Neural crest cell (in vitro differentiated cells): ENCODE data around the gene CCN6. TPM values are rescaled to one million over a fixed set of nuclear protein-coding genes. Genes with fewer than 3 reads are reported as not detected.

Experiments used
- DNase-seq: peaks from one replicate; pipeline ENCODE4 v3.0.0; 2021; ENCODE audit warnings: low read depth, mixed read lengths, low spot score
- H3K27ac Mint-ChIP-seq: one replicate; pipeline ENCODE4 v1.8.0; 2021; ENCODE audit warnings: mild to moderate bottlenecking, mixed read lengths; ENCODE audit not compliant: unreplicated experiment
- H3K27me3 Mint-ChIP-seq: 2 replicates; pipeline ENCODE4 v1.8.0; 2021; ENCODE audit warnings: low read depth, mild to moderate bottlenecking, mixed read lengths
- H3K36me3 Mint-ChIP-seq: 2 replicates; pipeline ENCODE4 v1.8.0; 2021; ENCODE audit warnings: low read depth, mild to moderate bottlenecking, mixed read lengths
- H3K4me1 Mint-ChIP-seq: 2 replicates; pipeline ENCODE4 v1.8.0; 2021; ENCODE audit warnings: mixed read lengths
- H3K4me3 Mint-ChIP-seq: one replicate; pipeline ENCODE4 v1.8.0; 2021; ENCODE audit warnings: mild to moderate bottlenecking, mixed read lengths
- H3K9me3 Mint-ChIP-seq: 2 replicates; pipeline ENCODE4 v1.8.0; 2021; ENCODE audit warnings: mixed read lengths
- CTCF ChIP-seq: fragments of 200-600 bp; sonication (generic); conservative IDR thresholded peaks from 2 replicates; pipeline ENCODE4 v1.5.0; 2021; ENCODE audit warnings: antibody characterized with exemption, mild to moderate bottlenecking
- total RNA-seq: library from RNA; stranded (reverse); gene quantifications from 2 replicates; pipeline ENCODE4 v1.2.1, GENCODE V29; 2021

CCN6 gene
- total RNA-seq, 1 donor from 2014 or later = not detected

GRCh38 chr6:112034616-112034995 lies 19.3 kb upstream of the CCN6 start:
- H3K9me3 Mint-ChIP-seq = no peaks in the 10 kb centered on the region
- DNase-seq = no peak
- H3K4me1 Mint-ChIP-seq = peaks cover 44% of the 10 kb centered on the region
- H3K27ac Mint-ChIP-seq = no peak overlapping the region
- no peaks in the 10 kb centered on the region for H3K36me3 Mint-ChIP-seq
- H3K4me3 Mint-ChIP-seq = no peak overlapping the region
- TF ChIP-seq CTCF = no peak
- no peaks in the 10 kb centered on the region for H3K27me3 Mint-ChIP-seq

- Mint-ChIP-seq H3K36me3 (no peaks in the 10 kb centered on the region), H3K27me3 (no peaks in the 10 kb centered on the region), H3K9me3 (no peaks in the 10 kb centered on the region), H3K27ac (no peak overlapping the region), H3K4me3 (no peak overlapping the region), H3K4me1 (peaks cover 44% of the 10 kb centered on the region)
- no peak for DNase-seq
- no peak for TF ChIP-seq CTCF
Measured at GRCh38 chr6:112036088-112036637, 17.7 kb upstream of the CCN6 start.

- Mint-ChIP-seq H3K27me3 (no peaks in the 10 kb centered on the region), H3K4me1 (peaks cover 58% of the 10 kb centered on the region), H3K4me3 (no peak overlapping the region), H3K9me3 (no peaks in the 10 kb centered on the region), H3K36me3 (no peaks in the 10 kb centered on the region), H3K27ac (no peak overlapping the region)
- no peak for TF ChIP-seq CTCF
- DNase-seq = no peak
Measured at GRCh38 chr6:112037783-112038216, 16.1 kb upstream of the CCN6 start.

- peaks cover 58% of the 10 kb centered on the region for H3K4me1 Mint-ChIP-seq
- H3K4me3 Mint-ChIP-seq = no peak overlapping the region
- DNase-seq = no peak
- H3K9me3 Mint-ChIP-seq = no peaks in the 10 kb centered on the region
- H3K27ac Mint-ChIP-seq = no peak overlapping the region
- H3K36me3 Mint-ChIP-seq = no peaks in the 10 kb centered on the region
- no peak for TF ChIP-seq CTCF
- H3K27me3 Mint-ChIP-seq = no peaks in the 10 kb centered on the region
Measured at GRCh38 chr6:112038268-112038667, 15.6 kb upstream of the CCN6 start.

GRCh38 chr6:112038756-112039430 lies 15.0 kb upstream of the CCN6 start:
- Mint-ChIP-seq H3K27ac (no peak overlapping the region), H3K4me3 (no peak overlapping the region), H3K36me3 (no peaks in the 10 kb centered on the region), H3K27me3 (no peaks in the 10 kb centered on the region), H3K4me1 (peaks cover 59% of the 10 kb centered on the region), H3K9me3 (no peaks in the 10 kb centered on the region)
- DNase-seq = no peak
- TF ChIP-seq CTCF = no peak
